DND-41 (cell line): ENCODE measurements around the gene VWA5B1.

ENCODE experiments used
- EZH2 ChIP-seq: IDR thresholded peaks from 3 replicates; pipeline ENCODE4 v1.6.1; 2012; ENCODE audit warnings: borderline replicate concordance, low read depth, mild to moderate bottlenecking, moderate library complexity, low read length, inconsistent platforms; ENCODE audit not compliant: severe bottlenecking
- TF ChIP-seq, protein P1 (sequence below): IDR thresholded peaks from 2 replicates; pipeline ENCODE4 v1.5.1; 2012; ENCODE audit warnings: borderline replicate concordance, low read length, moderate library complexity, mild to moderate bottlenecking; ENCODE audit not compliant: poor library complexity, severe bottlenecking; ENCODE audit errors: extremely low read depth

DNA sequence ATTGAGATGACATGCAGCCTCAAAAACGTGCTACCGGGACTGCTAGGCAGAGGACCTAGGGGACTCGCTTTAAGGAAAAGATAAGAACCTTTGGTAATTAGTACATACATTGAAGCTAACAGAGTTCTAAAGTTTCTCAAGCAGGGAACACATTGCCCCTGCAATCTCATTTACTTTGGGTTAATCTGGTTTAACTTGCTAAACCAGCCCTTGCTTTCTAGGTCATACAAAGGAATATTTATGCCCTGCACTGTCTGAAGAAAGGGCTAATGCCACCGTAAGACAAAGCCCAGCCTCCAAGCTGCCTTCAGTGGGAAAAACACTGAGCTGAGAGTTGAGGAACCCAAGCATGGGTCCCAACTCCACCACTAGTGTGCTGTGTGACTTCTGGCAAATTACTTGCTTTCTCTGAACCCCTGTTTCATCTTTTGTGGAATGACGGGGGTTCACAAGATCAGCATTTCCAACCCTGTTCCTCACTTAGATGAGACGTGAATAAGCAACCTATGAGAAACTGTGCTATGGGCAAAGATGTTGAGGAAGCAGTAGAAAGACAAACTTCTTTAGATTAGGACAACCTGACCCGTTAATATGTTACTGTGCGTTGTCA is 66.3 kb downstream of the VWA5B1 start:
- TF ChIP-seq EZH2, result no peak
- TF ChIP-seq, protein P1, sequence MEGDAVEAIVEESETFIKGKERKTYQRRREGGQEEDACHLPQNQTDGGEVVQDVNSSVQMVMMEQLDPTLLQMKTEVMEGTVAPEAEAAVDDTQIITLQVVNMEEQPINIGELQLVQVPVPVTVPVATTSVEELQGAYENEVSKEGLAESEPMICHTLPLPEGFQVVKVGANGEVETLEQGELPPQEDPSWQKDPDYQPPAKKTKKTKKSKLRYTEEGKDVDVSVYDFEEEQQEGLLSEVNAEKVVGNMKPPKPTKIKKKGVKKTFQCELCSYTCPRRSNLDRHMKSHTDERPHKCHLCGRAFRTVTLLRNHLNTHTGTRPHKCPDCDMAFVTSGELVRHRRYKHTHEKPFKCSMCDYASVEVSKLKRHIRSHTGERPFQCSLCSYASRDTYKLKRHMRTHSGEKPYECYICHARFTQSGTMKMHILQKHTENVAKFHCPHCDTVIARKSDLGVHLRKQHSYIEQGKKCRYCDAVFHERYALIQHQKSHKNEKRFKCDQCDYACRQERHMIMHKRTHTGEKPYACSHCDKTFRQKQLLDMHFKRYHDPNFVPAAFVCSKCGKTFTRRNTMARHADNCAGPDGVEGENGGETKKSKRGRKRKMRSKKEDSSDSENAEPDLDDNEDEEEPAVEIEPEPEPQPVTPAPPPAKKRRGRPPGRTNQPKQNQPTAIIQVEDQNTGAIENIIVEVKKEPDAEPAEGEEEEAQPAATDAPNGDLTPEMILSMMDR, result no peak
